GM10266 (cell line): Measurements from ENCODE around the gene MGST1.

ENCODE experiments used
- DNase-seq: peaks from one replicate; pipeline ENCODE4 v3.0.0; 2012; ENCODE audit errors: extremely low spot score
- TF ChIP-seq, protein P1 (sequence below): IDR thresholded peaks from 2 replicates; pipeline ENCODE4 v1.5.1; 2012; ENCODE audit warnings: mild to moderate bottlenecking, low read depth; ENCODE audit not compliant: control insufficient read depth, insufficient read depth; ENCODE audit errors: missing control alignments

The MGST1 gene

GRCh38 chr12:16310934-16311333 is 36.5 kb upstream of the MGST1 start:
- TF ChIP-seq, protein P1, sequence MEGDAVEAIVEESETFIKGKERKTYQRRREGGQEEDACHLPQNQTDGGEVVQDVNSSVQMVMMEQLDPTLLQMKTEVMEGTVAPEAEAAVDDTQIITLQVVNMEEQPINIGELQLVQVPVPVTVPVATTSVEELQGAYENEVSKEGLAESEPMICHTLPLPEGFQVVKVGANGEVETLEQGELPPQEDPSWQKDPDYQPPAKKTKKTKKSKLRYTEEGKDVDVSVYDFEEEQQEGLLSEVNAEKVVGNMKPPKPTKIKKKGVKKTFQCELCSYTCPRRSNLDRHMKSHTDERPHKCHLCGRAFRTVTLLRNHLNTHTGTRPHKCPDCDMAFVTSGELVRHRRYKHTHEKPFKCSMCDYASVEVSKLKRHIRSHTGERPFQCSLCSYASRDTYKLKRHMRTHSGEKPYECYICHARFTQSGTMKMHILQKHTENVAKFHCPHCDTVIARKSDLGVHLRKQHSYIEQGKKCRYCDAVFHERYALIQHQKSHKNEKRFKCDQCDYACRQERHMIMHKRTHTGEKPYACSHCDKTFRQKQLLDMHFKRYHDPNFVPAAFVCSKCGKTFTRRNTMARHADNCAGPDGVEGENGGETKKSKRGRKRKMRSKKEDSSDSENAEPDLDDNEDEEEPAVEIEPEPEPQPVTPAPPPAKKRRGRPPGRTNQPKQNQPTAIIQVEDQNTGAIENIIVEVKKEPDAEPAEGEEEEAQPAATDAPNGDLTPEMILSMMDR, result no peak
- DNase-seq, result no peak

- no peak for DNase-seq
- TF ChIP-seq, protein P1, result no peak
Measured at GRCh38 chr12:16323010-16323409, 24.4 kb upstream of the MGST1 start.

GRCh38 chr12:16323638-16324037 is 23.8 kb upstream of the MGST1 start:
- TF ChIP-seq, protein P1, result no peak
- DNase-seq, result no peak

DNA sequence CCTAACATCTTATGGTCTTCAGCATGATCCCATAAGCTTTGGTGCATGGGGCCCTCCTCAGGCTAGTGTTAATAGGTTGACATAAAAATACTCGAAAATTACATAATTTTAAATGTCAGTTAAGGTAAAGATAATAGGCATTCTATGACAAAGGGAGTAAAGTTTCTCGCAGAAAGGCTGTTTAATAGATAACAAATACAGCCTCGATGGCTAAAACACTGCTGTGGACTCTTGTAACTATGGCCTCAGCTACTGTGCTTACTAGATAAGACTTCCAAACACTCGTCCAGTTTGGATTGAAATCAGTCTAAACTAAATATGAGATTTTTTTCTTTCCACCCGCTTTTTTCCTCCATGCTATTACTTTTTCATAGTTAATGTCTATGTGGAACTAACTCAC is 23.2 kb upstream of the MGST1 start:
- no peak for DNase-seq
- TF ChIP-seq, protein P1, result no peak

GRCh38 chr12:16324772-16325171 is 22.7 kb upstream of the MGST1 start:
- TF ChIP-seq, protein P1, result no peak
- no peak for DNase-seq

GRCh38 chr12:16325426-16325825 is 22.0 kb upstream of the MGST1 start:
- no peak for DNase-seq
- TF ChIP-seq, protein P1, result no peak

DNA sequence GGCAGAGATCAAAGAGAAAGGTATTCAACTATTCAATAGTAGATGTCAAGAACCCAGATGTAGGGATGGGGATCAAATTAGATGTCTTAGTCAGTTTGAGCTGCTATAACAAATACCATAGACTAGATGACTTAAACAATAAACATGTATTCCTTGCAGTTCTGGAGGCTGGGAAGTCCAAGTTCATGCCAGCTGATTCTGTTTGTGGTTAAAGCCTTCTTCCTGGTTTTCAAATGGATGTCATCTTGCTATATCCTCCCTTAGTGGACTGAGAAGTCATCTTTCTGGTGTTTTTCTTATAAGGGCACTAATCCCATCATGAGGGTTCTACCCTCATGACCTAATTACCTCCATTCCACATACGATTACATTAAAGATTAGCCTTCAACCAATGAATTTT is 19.5 kb upstream of the MGST1 start:
- TF ChIP-seq, protein P1, result no peak
- DNase-seq, result no peak
